HG03060 (cell line): ENCODE measurements around the gene TMEM239.
"Not testable (repeated sequence)": the region's sequence is repeated elsewhere in the genome, so short reads cannot be mapped to it uniquely, and the experiment has no call there.

ENCODE experiments used
- ATAC-seq: cut with Tn5 transposase; IDR thresholded peaks from one replicate; pipeline ENCODE4 v1.9.1; 2021; ENCODE audit warnings: low read depth, moderate number of reproducible peaks; ENCODE audit not compliant: unreplicated experiment

The TMEM239 gene

GRCh38 chr20:2820084-2820895 lies 4.1 kb downstream of the TMEM239 start:
- no peak for ATAC-seq

DNA sequence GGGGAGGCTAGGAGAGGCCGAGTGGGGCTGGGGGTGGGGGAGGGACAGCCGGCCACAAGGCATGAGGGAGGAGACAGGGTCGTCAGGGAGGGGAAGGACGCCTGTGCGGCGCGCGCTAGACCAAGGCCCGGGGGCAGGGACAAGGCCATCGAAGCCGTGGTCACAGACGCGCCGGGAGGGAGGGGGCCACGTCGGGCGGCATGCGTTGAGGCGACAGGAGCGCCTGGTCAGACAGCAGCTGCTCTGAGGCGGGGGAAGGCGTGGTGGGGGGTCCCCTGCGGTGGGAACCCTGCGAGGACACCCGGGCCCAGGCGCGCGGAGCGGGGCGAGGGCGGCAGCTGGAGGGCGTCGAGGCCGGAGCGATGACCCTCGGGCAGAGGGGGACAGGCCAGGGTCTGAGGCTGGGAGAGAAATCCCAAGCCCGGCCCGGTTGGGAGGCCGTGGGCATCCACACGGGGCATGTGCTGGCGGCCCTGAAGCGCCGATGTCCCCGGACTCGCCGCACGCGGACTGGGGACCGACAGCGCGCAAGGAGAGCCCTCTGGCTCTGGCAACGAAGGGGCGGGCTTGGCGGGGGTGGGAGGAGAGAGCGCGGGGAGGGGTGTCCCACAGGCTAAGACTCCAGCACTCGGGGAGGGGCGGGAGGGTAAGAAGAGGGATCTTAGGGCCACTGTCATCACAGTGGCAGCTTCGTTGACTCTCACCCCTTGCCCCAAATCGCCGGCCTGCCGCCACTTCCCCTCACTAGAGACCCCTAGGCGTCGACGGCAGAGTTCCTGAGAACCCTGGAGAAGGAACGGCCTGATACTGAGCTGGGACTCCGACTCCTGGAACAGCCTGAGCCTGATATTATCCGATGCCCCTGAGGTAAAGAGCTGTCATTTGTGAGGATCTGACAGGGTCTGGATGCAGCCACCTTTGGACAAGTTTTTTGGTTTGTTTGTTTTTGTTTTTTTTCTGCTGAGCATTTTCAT lies 5.0 kb downstream of the TMEM239 start:
- ATAC-seq: no peak

GRCh38 chr20:2822073-2822472 lies 5.9 kb downstream of the TMEM239 start:
- no peak for ATAC-seq

DNA sequence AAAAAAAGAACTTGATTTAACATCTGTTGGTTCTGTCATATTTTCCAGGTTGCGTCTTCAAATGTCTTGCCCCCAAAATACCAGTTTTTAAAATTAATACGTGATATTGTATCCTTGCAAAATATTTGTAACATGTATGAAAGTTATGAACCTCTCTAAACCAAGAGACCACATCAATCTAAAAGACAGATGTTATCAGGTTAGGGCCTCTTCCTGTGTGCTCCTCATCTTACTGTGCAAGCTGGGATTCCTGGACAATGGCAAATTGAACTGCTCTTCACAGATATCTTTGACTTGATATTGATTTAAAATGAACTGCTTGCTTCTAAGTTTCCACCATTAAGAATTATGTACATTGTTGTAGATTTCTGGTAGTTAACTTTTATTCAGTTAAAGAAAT lies 9.6 kb downstream of the TMEM239 start:
- no peak for ATAC-seq

DNA sequence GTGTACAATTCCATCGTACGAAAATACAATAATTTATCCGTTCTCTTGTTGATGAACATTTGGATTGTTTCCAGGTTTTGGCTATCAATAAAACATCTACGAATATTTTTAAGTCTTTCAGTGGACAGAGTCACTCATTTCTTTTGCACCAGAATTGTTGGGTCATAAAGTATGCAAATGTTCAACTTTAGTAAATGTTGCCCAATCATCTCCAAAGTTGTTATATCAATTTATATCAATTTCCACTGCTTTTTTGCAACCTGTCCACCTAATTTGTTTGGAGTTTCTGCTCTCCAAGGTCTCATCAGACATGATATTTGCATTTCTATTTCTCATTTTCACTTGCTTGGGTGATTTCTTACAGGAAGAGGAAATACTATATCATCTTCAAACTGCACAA lies 10.5 kb downstream of the TMEM239 start:
- no peak for ATAC-seq

GRCh38 chr20:2829376-2829775 lies 13.2 kb downstream of the TMEM239 start:
- ATAC-seq: no peak

DNA sequence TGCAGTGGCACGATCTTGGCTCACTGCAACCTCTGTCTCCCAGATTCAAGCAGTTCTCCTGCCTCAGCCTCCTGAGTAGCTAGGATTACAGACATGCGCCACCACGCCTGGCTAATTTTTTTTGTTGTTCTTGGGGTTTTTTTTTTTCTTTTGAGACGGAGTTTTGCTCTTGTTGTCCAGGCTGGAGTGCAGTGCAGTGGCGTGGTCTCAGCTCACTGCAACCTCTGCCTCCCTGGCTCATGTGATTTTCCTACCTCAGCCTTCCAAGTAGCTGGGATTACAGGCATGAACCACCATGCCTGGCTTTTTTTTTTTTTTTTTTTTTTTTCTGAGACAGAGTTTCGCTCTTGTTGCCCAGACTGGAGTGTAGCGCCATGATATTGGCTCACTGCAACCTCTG lies 15.0 kb downstream of the TMEM239 start:
- not testable (repeated sequence) for ATAC-seq

- no peak for ATAC-seq
Measured at GRCh38 chr20:2833761-2834160, 17.6 kb downstream of the TMEM239 start.

DNA sequence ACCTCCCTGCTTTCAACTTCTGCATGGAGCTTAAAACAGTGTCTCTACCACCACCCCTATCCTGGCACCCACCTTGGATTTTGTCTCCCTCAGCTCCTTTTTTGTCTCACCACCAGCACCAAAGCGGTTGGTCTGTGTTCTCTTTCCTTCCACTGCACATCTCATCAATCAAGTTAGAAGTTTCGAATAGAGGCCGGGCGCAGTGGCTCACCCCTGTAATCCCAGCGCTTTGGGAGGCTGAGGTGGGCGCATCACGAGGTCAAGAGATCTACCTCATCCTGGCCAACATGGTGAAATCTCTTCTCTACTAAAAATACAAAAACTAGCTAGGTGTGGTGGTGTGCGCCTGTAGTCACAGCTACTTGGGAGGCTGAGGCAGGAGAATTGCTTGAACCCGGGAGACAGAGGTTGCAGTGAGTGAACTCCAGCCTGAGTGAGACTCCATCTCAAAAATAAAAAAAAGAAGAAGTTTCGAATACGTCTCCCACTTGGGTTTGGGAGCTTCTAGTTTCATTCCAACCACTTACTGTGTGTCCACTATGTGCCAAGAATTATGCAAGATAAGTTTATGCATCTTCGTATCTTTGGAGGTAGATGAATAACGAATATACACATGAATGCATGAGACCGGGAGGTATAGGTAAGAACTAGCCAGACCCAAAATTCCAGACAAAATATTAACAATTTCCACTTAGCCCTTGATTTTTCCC lies 18.4 kb downstream of the TMEM239 start:
- no peak for ATAC-seq

GRCh38 chr20:2835331-2835796 lies 19.2 kb downstream of the TMEM239 start:
- ATAC-seq: no peak

DNA sequence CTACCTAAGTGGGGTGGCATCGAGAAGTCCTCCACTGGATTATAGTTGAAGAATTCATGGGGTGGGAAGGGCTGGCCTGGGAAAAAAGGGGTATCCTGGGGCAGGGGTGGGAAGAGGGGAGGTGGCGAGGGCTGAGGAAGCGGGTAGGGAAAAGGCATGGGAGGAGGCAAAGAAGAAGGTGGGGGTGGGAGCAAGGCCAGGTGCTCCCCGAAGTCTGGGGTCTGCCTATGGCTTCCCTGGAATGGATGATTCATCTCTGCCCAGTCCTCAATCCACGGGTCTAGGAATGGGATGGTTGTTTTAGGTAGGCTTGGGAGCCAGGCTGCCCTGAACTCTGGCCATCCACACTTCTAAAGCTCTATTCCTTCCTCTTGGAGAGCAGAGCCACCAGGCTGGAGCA lies 19.9 kb downstream of the TMEM239 start:
- no peak for ATAC-seq

- no peak for ATAC-seq
Measured at GRCh38 chr20:2837221-2837960, 21.2 kb downstream of the TMEM239 start.

GRCh38 chr20:2838170-2838797 lies 22.1 kb downstream of the TMEM239 start:
- ATAC-seq: peak; percentile 31

GRCh38 chr20:2838847-2839671 lies 22.9 kb downstream of the TMEM239 start:
- ATAC-seq: no peak

GRCh38 chr20:2839732-2840137 lies 23.6 kb downstream of the TMEM239 start:
- ATAC-seq: no peak

DNA sequence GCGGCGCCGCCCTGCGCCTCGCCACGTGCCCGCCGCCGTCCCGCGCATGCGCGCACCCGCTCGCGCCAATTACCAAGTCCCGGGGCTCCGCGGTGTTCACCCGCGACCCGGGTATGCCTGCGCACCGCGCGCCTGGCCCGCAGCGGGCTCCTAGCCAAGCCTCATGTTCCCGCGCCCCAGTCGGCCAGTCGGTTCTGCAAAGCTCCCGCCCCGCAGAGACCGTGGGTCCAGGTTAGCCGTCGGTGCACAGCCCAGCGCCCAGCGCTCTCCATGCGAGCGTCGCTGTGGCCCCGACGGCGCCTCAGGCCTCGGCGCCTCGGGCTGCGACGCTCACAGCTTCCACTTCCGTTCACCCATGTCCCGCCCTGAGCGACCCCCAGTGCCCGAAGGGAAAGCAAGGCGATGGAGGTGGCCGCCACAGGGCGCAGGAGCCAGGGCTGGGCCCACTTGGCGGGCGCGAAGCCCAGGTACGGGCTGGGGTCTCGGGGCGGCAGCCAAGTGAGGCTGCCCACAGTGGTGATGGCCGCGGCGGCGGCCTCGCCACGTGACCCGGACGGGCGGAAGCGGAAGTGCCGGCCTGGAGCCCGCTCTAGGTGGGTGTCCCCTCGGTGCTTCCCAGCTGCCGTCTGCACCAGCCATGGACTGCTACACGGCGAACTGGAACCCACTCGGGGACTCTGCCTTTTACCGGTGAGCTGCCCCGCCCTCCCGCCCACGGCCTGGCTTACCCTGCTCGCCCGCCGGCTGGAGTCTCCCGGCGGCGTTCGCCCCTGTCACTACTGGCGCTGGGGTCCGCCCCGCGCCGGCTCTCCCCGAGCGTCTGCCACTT lies 24.2 kb downstream of the TMEM239 start, which contains the start of the genes PCED1A and VPS16:
Gene PCED1A (minus strand): TSS at position 518 of the 829 bp plus-strand sequence. CDS start 743 bp downstream, outside the sequence.
Gene VPS16 (plus strand): TSS at position 608 of the 829 bp plus-strand sequence. CDS start 30 bp downstream, at position 638.
- ATAC-seq: peak; percentile 61

DNA sequence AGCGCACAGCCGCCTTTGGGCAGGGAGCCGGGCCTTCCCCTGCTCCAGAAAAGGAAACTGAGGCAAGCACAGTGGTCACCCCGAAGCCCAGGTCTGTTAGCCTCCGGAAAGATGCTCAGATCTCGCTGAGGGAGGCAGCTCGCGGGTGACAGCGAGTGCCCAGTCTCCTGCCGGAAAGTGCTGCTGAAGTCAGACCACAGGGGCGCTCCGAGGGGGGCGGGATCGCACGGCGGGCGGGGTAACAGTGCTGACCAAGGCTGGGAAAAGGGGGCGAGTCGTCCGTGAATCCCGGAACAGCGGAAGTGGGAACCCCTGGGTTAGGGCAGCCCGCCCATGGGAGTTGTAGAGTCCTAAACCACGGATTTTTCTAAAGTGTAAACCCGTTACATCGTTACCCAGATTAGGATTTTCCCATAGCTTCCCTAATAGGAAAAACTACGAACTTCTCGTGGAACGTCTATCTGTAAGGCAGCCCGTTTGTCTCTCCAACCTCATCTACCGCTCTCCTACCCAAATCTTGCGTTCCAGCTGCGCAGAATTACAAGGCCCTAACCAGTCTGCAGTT lies 24.9 kb downstream of the TMEM239 start:
- ATAC-seq: no peak
